Stimulated activated CD8-positive, alpha-beta memory T cell treated with anti-CD3 and anti-CD28 coated beads, Interleukin-2, amount 100 ng/mL, for 1 hour (primary cell): ENCODE results near the gene CCDC40.
"Not testable (repeated sequence)": the region's sequence is repeated elsewhere in the genome, so short reads cannot be mapped to it uniquely, and the experiment has no call there.

ENCODE experiments used
- DNase-seq, 2 donors: peaks; one replicate each; pipeline ENCODE4 v3.0.0-alpha.2; 2020; ENCODE audit warnings: low read depth in 2 of 2

CCDC40 gene

DNA sequence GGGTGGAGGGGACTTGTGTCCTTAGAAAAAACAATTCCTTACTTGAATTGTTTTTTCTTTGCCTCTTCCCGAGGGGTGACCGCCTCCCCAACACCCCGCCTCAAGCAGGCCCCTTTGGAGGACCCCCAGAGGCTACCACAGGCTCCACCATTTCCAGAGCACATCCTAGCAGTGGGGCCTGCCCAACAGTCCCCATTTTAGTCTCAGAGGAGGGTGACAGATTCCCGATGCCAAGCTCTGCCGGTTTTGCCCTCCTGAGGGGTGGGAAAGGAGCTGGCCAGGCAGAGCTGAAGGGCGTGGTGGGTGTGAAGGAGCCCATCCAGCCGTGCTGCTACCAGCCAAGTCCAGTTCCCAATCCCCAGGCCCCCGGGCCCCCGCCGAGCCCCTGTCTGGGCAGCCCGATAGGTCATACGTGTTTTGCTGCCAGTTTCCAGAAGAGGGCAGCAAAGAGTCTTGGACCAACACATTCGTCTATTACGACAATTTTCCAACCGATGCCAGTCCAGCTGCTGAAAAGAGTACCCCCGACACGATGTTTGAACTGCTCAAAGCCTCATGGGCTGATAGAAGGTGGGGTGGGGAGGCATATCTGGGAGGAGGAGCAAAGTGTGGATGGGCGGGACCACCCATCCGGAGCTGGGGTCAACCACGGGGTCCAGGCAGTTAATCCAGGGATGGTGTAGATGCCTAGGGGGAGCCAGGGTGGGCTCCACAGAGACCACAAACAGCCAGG is 46.1 kb downstream of the CCDC40 start:
- peak in 1 of 2 donors; percentile 22 for DNase-seq

DNA sequence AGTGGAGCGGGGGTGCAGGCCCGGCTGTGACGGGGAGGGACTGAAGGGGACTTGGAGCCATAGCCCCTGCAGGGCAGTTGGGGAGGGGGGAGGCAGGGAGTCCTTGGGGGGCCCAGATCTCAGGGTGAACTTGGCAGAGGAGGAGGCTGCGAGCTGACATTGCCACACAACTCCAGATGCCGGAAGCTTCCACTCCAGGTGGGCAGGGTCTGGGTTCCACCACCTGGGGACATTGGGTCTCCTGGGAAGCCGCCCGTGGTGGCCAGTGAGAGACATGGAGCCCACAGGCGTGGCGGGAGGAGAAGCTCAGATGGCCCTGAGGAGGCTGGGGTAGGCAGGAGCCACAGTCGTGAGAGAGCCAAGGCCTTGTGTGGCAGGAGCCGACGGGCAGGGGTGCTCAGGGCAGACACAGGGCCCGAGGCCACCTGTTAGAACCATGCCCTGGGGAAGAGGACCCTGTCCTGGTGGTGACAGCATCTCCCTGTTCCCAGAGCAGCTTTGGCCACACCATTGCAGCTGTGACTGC is 46.8 kb downstream of the CCDC40 start:
- no peak for DNase-seq

DNA sequence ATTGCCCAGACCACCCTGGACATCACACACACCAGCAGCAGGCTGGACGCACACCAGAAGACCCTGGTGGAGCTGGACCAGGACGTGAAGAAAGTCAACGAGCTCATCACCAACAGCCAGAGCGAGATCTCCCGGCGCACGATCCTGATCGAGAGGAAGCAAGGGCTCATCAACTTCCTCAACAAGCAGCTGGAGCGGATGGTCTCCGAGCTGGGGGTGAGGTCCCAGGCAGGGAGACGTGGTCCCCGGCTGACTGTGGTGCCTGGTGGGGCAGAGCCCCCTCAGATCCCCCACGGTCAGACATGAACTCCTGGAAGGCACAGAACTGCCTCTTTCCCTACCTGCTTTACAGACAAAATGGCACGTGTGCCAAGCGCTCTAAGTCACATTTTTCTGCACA is 48.3 kb downstream of the CCDC40 start:
- no peak for DNase-seq

- no peak for DNase-seq
Measured at GRCh38 chr17:80086081-80086480, 49.6 kb downstream of the CCDC40 start.

DNA sequence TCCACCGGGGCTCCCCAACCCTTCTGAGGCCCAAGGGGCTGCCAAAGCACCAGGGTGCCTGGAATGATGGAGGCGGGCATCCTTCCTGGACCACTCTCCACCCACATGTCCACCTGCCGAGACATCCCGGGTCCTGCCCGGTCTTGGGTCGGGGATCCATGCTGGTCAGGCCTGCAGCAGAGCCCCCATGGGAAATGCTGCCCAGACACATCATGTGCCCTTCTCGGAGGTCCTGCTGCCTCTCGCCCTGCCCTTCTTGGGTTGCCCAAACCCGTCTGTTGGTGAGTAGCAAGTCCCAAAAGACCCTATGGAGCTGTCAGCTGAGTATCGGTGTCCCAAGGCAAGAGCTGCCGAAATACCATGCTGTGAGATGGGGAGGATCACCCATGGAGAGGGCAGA is 50.2 kb downstream of the CCDC40 start:
- DNase-seq, result no peak

- no peak for DNase-seq
Measured at GRCh38 chr17:80087346-80088265, 51.2 kb downstream of the CCDC40 start.

GRCh38 chr17:80089762-80090161 is 53.3 kb downstream of the CCDC40 start:
- DNase-seq, result no peak

DNA sequence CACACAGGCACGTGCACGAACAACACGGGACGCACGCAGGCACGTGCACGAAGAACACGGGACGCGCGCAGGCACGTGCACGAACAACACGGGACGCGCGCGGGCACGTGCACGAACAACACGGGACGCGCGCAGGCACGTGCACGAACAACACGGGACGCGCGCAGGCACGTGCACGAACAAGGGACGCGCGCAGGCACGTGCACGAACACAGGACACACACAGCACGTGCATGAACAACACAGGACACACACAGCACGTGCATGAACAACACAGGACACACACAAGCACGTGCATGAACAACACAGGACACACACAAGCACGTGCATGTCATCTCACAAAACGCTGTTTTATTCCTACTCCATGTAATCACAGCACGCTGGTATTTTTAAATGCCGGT is 53.7 kb downstream of the CCDC40 start:
- DNase-seq, result not testable (repeated sequence)

DNA sequence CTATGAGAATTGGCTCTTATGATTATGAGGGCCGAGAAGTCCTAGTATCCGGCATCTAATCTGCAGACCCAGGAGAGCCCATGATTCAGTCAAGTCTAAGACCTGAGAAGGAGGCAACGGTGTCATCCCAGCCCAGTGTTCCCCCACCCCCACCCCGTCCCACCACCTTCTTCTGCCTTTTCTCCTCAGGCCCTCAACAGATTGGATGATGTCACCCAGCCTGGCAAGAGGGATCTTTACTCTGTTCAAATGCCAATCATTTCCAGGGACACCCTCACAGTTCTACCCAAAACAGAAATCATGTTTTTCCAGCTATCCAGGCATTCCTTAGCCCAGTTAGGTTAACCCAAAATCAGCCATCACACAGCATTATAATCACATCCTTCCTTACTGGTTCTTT is 54.9 kb downstream of the CCDC40 start:
- no peak for DNase-seq

- no peak for DNase-seq
Measured at GRCh38 chr17:80092959-80093358, 56.5 kb downstream of the CCDC40 start.

DNA sequence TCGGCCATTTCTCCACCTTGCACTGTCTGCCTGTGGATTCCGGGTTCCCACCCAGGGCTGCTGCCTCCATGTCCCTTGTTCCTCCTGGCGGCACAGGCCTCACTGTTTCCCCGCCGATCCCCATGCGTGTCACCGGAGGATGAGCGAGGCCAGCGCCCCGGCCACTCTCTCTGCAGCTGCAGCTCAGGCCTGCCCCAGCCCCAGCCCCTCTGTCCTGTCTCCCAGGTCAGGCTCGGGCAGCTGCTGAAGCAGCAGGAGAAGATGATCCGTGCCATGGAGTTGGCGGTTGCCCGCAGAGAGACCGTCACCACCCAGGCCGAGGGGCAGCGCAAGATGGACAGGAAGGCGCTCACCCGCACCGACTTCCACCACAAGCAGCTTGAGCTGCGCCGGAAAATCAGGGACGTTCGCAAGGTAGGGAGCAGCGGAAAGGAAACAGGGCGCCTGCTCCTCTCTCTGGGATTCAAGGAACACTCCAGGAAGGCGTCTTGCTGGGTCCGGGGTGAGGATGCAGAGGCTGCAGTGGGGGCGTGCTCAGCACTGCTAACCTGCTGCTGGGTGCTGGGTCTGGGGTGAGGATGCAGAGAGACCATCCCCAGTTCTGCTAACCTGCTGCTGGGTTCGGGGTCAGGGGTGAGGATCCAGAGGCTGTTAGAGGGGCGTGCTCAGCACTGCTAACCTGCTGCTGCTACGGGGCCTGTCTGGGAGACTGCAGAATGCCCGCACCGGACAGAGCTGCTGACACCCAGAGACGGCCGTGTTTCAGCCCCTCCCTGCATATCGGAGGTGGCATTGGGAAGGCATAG is 58.8 kb downstream of the CCDC40 start:
- no peak for DNase-seq

DNA sequence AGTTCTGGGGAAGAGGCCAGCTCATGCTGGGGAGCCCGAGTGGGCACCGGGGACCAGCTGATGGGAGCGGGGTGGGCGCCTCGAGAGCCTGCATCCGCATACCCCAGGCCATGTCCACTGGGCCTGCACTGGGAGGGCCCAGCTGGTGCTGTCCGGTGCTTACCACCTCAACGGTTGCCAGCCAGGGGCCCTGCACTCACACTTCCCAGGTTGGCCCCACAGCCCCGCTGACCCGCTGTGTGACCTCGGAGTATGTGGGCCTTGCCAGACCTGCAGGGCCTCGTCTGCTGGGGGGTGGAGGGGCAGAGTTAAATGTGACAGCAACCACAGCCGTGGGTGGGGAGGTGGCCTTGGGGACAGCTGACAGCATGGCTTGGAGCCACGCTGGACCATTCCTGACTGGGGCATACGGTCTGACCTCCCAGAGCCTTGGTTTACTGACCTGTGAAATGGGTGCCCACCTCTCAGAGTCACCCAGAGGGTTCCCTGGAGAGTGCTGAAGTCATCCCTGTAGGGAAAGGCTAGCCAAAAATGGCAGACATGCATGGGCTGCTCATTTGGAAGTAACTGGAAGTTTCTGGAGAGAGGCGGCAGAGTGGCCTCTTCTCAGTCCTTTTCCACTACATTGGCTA is 59.5 kb downstream of the CCDC40 start:
- DNase-seq, result no peak

DNA sequence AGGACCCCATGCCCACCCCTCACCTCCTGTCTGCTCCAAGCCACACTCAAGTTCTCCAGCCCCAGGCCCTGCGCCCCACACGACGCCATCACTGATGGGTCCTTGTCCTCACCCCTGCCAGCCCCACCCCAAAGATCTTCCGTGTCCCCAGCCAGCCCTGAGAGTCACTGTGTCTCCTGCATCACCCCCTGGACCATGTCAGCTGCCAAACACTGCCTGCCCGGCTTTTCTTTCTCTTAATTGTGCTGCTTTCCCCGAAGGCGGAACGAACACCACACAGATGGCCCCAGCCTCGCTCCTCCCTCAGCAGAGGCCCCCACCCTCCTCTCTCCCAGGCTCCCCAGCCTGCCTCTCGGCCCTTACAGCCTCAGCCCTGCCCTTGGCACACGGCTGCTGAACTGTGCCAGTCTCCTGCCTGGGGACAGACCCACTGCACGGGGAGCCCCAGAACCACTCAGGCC is 60.1 kb downstream of the CCDC40 start:
- DNase-seq, result no peak

DNA sequence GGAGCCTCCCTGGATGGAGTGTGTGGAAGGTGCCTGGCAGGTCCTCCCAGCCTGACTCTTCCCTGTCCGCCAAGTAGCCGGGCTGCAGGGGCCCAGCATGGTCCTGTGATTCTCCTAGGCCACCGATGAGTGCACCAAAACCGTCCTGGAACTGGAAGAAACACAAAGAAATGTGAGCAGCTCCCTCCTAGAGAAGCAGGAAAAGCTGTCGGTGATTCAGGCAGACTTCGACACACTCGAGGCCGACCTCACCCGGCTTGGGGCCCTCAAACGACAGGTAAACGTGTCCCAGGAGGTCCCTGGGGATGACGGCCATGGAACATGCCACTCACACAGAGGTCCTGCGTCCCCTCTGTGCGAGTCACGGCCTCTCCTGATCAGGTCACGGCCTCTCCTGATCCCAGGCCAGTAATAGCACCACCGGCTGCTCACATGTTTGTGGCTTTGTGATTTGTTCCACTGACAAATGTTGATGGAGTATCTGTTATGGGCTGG is 60.7 kb downstream of the CCDC40 start:
- DNase-seq, result no peak

- DNase-seq, result no peak
Measured at GRCh38 chr17:80097844-80098691, 61.6 kb downstream of the CCDC40 start.

GRCh38 chr17:80099291-80100034 is 63.0 kb downstream of the CCDC40 start:
- DNase-seq, result no peak

DNA sequence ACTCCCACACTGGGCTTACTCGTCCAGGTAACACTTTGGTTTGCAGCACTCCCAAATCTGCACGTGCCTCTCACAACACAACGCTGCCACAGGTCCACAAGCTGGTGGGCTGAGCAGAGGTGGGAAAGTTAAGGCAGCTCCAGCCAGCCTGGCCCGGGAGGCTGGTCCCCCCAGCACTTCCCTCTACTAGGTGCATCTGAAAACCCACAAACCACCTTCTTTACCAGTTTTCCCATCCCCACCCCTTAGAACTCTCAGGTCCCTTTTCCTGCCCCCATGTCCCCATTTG is 63.5 kb downstream of the CCDC40 start:
- DNase-seq, result no peak

DNA sequence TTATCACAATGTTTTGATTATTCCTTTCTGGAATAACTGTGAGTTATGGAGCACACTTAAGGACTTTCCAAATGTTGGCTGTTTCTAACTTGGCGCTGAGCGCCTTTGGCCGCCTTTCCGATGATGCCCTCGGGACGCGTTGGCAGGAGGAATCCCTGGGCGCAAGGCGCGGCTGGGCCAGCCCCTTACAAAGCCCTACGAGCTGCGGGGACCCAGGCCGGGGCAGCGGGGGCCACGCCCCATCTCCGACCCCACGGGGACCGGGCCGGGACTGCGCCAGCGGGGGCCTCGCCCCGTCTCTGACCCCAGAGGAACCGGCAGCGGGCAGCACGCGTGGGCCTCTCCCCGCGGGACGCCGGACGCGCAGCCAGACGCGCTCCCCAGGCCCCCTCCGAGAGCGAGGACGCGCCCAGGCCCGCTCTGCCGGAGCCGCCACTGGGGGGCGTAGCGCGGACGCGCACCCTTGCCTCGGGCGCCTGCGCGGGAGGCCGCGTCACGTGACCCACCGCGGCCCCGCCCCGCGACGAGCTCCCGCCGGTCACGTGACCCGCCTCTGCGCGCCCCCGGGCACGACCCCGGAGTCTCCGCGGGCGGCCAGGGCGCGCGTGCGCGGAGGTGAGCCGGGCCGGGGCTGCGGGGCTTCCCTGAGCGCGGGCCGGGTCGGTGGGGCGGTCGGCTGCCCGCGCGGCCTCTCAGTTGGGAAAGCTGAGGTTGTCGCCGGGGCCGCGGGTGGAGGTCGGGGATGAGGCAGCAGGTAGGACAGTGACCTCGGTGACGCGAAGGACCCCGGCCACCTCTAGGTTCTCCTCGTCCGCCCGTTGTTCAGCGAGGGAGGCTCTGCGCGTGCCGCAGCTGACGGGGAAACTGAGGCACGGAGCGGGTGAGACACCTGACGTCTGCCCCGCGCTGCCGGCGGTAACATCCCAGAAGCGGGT is 64.8 kb downstream of the CCDC40 start, which contains the start of gene GAA:
GAA (plus strand) TSS at position 571 of the 935 bp plus-strand sequence. CDS start 3,006 bp downstream, outside the sequence.
- peak; percentile 79 to 82 for DNase-seq
